Activated CD8-positive, alpha-beta memory T cell treated with anti-CD3 and anti-CD28 coated beads, Interleukin-2, amount 50 U/mL, for 4 hours (primary cell): ENCODE measurements around the gene DAB1.
"Not testable (repeated sequence)": the region's sequence is repeated elsewhere in the genome, so short reads cannot be mapped to it uniquely, and the experiment has no call there.

Experiments
- DNase-seq: peaks from one replicate; pipeline ENCODE4 v3.0.0-alpha.2; 2020

DAB1 gene

DNA sequence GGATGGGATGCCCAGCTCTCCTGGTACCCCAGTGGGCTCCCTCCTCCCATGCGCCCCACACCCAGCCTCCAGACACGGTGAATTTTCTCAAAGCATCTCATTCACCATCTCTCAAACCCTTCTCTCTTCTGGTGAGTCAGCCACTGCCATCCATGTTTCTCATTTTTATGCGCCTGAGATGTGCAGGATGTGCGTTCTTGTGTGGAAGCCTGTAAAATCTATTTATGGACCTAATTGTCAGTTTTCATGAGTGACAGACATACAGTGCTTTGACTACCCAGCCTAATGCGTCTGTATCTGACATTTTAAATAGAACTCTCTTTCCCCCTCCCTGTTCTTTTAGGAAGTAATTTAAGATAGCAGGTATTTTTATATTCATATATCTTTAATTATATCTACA lies 158.8 kb downstream of the DAB1 start:
- DNase-seq = no peak

DNA sequence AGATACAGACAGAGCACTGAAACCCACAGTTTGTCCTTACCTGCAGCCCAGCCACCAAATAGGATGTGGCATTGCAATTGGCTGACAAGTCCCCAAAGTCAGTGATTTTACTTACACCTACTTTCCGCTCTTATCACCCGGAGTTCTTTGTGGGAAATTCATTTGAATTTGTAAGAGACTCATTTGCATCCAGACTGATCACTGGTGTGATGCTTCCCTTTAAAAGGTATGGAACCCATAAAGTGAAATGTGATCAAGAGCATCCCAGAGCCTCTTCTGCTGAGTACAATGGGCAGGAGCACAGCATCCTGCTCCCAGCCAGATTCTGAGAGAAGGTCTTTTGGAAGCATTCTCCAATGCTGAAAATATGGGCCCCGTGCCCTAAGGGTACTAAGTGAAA lies 161.4 kb downstream of the DAB1 start:
- no peak for DNase-seq

DNA sequence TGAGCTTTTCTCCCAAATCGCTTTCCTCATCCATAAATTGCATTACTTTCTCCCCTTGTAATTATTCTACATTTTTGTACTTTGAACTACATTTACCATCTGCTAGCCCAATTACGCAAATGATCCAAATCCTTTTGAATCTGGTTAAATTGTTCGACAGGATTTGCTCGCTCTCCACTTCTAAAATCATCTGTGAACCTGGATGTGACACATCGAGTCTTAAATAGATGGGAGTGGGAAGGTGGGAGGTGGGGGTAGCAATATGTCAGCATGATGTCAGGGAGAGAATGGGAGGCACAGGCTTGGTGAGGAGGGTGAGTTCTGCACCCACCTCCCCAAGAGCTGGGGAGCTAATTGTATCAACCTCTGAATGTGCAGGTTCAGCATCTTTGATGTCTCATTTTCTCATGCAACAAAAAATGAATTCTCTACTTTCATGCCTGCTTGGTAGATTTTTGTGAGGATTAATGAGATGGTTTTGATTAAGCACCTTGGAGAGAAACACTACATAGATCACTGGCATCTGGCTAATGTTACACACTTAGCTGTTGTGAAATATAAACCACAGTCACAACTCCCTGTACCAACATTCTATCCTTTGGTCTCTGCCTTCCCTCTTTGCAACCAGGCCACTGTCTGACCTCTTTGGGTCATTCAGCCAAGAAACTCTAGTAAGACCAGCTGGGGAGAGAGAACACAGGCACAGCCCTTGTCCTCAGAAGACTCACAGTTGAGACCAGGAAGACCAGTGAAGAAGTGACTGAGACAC lies 165.1 kb downstream of the DAB1 start:
- DNase-seq = no peak

DNA sequence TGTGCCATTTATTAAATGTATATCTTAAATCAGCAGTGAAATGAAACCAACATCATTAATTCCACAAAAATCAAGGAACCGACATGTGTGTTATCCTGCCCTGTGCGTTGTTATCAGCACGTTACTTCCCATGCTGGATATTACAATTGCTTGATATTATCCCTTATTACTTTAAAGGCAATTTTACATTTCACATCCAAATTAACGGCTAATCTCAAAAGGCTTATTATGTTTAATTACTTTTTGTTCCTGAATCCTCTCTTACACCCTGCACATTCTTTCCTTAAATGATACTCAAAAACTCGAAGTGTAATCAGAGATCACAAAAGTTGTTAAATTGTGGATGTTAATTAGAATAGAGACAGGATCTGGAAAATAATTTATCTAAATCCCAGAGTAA lies 167.9 kb downstream of the DAB1 start:
- DNase-seq = no peak

DNA sequence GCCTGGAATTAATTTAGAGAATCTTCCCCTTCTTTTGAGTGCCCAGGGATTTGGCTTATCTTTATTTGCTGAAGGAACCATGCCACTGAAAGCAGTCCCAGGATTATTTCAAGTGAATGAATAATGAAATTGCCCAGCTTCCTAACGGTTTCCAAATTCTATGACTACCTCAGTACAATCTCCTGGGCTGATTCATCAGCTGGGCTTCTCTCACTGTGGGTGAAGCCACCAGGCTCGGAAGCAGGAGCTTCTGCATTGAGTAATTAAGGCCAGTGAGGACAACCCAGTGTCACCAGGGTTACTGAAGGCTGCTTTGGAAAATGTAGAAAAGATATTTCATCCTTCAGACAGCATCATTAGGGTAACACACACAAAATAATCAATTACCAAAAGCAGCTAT lies 169.8 kb downstream of the DAB1 start:
- no peak for DNase-seq

DNA sequence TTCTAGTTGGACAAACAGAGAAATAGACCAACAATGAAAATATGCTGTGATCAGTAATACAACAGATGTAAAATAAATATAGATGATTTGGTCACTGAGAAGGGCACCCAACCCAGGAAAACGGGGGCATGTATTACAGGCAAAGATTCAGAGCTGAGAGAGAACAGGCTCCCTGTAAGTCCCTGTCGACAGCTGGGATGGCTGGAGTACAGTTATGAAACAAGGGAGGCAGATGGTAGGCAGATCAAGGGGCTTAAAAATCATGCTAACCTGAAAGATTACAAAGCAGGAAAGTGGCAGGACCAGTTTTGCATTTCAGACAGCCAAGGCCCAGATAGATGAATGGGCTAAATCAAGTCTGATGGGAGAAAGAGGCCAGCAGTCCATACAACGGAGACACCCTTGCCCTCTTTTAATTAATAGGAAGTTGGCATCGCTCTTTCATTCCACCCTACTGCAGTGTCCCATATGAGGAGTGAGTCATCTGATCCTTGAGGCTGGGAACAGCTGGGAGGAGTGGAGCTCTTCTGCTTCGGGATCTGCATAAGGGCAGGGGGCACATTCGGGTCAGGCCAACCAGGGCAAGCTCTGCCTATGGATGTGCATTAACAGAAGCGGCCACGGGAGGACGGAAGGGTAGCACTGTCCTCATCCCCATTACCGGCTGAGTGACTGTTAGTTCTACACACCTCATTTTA lies 171.1 kb downstream of the DAB1 start:
- no peak for DNase-seq

DNA sequence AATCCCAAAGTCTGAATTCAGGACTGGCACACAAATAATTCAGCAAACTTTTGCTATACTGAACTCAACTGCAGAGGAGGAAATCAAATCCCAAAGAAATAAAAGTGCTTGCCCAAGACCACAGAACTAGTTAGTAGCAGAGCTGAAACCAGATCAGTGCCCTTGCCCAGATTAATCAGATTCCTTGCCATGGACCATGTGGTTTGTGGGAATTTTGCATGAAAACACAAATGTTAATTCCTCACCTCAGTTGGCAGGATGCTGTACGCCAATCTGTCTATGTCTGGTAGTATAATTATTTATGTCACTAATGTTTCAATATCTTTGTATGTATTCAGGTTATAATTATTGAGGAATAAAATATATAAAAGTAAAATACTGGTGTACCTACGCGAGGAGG lies 173.8 kb downstream of the DAB1 start:
- DNase-seq = no peak

DNA sequence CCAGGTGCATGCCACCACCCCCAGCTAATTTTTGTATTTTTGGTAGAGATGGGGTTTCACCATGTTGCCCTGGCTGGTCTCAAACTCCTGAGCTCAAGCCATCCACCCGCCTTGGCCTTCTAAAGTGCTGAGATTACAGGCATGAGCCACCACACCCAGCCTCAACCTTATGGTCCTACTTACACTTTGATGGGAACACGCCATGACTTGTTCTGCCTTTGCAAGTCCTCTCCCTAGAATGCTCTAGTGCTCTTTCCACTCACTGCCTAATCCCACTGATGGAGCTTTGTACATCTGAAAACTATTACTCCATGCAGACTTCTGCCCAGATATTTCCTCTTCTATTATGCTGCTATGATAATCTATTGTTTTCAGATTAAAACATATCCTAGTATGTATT lies 174.3 kb downstream of the DAB1 start:
- no peak for DNase-seq

DNA sequence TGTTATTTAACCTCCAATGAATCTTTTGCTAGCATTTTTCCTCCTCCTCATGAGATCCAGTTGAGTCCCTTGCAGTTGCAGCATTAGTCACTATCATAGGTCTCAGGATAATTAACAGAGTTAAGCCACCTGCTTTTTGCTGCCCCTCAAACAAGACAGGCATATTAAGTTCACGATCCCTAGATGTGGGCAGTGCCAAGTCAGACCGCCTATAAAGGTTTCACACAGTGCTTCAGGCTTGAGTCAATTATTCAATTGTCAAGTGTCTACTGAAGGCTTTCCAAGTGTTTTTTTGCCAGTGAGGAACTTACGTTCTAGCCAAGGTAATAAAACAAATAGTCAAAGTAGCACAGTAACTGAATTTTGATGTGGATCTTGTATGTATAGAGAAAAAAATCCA lies 175.0 kb downstream of the DAB1 start:
- no peak for DNase-seq

DNA sequence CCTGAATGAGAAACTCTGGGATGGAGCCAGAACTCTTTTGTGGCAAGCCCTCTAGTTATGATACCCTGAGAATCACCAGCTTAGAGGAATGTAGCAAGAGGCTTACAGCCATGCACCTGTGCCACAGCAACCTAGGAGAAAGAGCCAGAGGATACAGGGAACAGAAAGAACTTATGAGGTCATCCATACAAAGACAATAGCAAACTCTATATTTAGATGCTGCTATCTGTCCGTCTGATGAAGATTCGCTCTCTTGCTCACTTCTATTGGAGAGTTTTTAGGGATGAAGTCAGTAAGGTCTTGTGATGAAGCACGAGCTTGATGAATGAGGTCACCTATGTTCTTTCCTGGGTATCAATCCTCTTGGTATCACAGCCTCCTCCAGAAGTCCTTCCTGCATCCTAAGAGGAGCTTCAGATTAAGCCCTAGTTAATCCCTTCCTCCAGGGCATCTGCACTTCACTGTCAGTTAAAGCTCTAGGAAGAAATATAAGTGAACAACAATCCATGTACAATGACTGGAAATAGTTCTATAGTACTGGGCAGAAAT lies 185.6 kb downstream of the DAB1 start:
- DNase-seq = no peak

DNA sequence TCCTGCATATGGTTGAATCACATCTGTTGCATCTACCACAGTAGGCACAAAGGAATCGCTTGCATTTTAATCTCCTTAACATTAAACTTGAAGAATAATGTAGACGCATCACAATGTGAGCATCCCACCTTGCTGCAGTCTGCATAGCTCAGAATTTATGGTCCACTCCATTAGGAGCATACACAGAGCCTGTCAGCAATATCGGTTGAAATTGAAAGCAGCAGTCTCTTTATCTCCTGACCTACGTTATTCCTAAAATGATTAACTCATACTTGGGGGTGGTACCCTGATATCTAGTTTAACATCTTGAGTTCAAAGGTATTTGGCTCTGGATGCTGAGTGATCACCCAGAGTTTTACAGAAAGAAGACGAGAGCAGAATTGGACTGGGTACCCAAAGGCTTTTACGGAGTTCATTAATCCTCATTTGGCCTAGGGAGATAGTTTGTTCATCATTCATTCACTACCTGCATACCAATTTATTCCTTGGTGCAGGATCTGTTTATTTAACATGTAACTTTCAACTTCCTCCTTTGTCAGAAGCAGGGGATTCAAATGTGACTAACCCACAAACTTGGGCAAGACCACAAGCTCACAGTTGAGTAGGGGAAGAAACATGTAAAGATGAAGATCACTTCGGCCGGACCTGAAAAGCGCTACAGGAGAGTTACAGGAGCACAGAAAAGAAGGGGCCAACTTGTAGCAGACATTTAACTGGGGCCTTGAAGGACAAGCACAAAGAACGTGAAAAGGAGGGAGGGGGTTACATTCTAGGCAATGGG lies 187.9 kb downstream of the DAB1 start:
- DNase-seq = no peak

DNA sequence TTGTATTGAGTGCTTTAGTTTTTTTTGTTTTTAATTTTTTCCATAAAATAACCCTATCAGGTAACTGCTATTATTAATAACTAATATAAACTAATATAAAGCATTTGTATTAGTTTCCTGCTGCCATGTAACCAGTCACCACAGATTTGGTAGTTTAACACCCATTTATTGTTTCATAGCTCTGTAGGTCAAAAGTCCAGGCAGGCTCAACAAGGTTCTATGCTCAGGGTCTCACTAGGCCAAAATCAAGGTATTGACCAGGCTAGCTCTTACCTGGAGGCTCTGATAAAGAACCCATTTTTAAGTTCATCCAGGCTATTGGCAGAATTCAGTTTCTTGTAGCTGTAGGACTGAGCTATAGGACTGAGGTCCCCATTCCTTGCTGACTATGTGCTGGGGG lies 189.4 kb downstream of the DAB1 start:
- DNase-seq = no peak

DNA sequence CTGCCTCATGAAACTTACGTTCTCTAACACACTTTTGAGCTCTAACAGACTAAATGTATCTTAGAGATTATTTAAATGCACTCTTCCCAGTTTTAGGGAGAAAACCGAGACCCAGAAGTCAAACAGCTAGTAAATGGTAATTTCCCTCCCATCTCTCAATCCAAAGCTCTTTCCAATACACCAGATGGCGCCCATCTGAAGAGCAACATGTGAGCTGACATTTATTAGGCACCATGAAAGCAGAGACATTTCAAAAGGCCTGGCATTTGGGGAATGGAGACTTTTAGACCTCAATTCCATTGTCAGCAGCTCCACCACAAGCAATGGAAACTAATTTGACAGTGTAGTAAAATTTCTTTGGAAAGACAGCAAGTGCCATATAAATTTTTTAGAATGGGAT lies 191.4 kb downstream of the DAB1 start:
- no peak for DNase-seq

DNA sequence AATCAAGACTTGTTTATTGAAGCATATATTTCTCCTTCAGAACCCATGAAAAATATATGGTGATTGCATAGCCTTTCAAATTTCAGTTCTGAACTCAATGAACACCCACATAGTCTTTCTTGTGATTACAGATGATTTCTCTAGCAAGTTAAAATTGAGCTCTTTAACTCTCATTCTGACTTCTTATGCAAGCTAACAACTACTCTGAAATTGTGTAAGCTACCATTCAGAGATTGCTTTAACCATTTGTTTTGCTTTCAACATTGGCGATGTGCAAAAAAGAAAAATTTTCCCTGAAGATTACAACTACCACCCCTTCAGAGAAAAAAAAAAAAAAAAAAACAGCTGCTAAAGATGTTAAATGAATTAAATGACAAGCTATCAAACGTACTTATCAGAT lies 193.9 kb downstream of the DAB1 start:
- DNase-seq = no peak

DNA sequence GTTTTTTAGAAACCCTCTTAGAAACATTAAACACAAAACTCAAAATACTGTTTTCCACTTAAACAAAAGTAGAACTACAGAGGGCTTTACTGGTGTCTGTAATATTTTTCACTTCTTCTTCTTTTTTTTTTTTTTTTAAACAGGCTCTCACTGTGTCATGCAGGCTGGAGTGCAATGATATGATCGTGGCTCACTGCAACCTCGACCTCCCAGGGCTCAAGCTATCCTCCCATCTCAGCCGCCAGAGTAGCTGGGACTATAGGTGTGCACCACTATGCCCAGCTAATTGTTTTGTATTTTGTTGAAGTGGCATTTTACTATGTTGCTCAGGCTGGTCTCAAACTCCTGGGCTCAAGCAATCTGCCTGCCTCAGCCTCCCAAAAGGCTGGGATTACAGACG lies 194.8 kb downstream of the DAB1 start:
- DNase-seq = no peak

DNA sequence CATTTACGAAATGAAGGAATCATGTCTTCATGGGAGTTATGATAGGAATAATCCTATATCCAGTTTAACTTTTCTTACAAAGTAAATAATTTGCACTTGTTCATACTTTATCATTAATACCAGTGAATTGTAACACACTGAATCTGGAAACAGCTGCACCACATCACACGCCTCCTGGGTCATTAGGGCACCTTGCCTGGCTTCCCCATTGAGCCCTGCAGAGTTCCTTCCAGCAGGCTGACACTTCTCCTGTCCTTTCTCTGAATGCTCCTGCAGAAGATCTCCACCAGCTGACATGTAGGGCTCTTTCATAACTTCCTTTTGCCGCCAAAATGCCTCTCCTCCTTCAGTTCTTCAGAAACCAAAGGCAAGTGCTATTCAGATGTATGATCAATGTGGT lies 201.1 kb downstream of the DAB1 start:
- no peak for DNase-seq

DNA sequence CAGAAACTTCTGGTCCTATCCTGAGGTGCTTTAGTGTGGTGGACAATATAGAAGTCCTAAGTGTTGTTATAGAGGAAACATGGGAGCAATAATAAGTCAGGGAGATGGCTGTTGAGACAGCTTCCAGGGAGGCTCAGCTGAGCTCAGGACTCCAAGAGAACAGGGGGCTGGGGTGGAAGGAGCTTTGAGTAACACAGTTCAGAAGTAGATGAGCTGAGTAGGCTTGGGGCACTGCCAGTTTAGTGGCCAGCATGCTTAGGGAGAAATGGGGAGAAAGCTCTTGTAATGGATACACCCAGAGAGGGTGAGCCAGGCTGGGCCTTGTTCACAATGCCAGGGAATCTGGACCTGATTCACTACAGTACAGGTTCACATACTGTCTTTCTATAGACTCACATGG lies 201.6 kb downstream of the DAB1 start:
- no peak for DNase-seq

DNA sequence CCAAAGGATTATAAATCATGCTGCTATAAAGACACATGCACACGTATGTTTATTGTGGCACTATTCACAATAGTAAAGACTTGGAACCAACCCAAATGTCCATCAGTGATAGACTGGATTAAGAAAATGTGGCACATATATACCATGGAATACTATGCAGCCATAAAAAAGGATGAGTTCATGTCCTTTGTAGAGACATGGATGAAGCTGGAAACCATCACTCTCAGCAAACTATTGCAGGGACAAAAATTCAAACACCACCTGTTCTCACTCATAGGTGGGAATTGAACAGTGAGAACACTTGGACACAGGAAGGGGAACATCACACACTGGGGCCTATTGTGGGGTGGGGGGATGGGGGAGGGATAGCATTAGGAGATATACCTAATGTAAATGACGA lies 203.0 kb downstream of the DAB1 start:
- DNase-seq = not testable (repeated sequence)

DNA sequence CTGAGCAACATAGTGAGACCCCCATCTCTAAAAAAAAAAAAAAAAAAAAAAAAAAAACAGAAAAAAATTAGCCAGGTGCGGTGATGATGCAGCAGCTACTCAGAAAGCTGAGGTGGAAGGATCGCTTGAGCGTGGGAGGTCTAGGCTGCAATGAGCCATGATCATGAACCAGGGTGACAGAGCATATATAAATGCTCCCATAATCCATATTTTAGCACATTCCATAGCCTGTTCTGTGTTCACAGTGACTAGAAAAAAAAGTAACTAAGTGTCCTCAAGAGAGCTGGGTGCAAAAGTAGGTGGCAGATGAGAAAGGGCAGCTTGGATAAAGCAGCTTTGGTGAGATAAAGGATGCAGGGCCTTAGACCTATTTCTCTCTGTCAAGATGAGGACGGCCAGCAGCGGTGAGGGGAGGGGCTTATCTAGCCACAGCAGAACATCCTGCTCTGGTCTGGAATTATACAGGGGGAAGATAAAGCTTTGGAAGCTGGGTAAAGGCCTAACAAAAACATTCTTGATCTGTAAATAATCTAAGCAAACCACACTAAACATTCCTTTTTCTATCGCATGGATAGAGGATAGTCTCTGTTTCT lies 205.3 kb downstream of the DAB1 start:
- no peak for DNase-seq

DNA sequence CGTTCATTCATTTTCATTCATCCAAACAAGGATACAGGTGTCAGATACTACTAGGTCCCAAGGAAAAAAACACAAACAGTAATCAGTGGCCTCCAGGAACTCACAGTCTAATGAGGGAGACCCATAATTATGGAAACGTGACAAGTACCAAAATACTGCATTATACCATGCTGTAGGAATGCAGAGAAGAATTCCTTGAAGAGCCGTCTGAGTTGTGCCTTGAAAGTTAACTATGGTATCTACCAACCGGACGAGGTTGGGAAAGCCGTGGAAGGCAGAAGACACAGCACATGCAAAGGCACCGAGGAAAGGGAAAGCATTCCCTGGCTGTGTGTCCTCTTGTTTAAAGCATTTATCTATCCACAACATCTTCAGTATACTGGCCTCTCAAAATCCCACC lies 206.0 kb downstream of the DAB1 start:
- DNase-seq = no peak

DNA sequence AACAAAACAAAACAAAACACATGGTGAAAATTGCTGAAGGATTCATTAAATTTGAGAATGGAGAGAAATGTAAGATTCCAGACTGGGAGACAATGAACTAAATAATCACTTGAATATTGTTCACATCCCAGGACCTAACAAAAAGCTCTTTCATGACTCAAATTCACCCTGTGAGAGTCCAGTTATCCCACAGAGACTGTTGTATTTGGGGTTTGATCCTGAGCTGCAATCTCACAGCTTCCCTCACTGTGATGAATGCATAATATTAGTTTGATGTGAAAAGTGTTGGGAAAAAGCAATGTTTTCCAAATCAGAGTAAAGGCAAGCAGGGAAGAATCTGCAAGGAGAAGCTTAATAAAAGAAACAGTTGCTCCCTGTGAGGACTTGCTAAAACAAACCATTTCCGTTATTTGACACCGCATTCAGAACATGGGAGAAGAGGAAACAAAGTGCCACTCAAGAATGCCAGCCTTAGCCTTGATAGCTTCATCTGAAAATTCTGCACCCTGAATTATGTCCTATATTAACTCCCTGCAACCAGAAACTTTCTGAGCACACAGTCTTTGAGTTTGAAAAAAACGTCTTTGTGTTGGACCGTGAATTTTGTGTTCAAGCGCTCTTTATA lies 208.8 kb downstream of the DAB1 start:
- DNase-seq = no peak

DNA sequence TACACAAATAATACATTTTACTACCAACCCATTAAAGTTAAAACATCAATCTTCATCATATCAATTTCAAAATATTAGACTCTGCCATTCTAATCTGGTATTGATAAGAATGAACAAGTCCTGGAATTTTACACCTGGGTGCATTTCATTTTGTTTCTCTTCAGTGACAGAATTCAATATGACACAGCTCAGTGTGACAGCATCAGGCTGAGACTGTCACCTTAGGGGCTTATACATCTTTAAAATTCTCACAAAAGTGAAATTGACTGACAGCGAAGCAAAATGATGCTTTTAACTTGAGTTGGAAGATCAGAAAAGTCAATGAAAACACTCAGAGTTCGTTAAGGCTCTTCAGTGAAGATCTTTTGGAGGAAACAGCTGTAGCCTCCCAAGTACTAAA lies 213.0 kb downstream of the DAB1 start:
- no peak for DNase-seq

DNA sequence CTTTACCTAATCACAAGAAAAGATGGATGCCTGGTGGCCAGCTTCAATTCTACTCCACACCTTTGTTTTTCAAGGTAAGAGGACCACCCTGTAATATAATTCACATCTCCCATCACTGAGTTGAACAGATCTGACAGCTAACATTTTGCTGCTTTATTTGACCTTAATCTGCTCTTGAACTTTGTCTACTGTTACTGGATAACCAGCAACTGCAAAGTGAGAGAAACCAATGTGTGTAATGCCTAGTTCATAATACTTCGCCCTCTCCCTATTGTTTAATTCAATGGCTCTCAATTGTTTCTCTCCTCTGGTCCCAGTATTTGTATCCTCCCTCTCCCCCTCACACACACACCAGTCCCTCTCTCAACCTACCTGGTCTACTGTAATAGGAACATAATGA lies 214.4 kb downstream of the DAB1 start:
- DNase-seq = no peak
